H1 (cell line): ENCODE data around the gene TBC1D16. TPM values are rescaled to one million over a fixed set of nuclear protein-coding genes. Genes with fewer than 3 reads are reported as not detected.

Source experiments
- CEBPB ChIP-seq: IDR thresholded peaks from 2 replicates; pipeline ENCODE4 v1.6.1; 2012; ENCODE audit warnings: low read depth, low read length
- CHD1 ChIP-seq: IDR thresholded peaks from 2 replicates; pipeline ENCODE4 v1.6.1; 2012; ENCODE audit warnings: low read depth, low read length, improper control_type of control experiment
- E2F6 ChIP-seq: IDR thresholded peaks from 2 replicates; pipeline ENCODE4 v1.6.1; 2012; ENCODE audit warnings: inconsistent platforms
- HDAC2 ChIP-seq, 2 experiments: fragments of 300-600 bp in 1 of 2; sonication (generic) in 1 of 2; IDR thresholded peaks; 2 replicates each; pipeline ENCODE4 v1.6.1; 2011 to 2012; ENCODE audit warnings: low read depth in 2 of 2, low read length in 2 of 2, mild to moderate bottlenecking in 2 of 2, moderate library complexity in 2 of 2, borderline replicate concordance in 1 of 2, inconsistent platforms in 1 of 2
- JUND ChIP-seq: IDR thresholded peaks from 2 replicates; pipeline ENCODE4 v1.6.1; 2011; ENCODE audit warnings: mild to moderate bottlenecking, improper control_type of control experiment, low read length
- RAD21 ChIP-seq, 2 experiments: IDR thresholded peaks in 1 of 2; conservative IDR thresholded peaks in 1 of 2; 2 replicates each; pipeline ENCODE4 v1.6.1; 2011; ENCODE audit warnings: low read depth in 2 of 2, low read length in 2 of 2, improper control_type of control experiment in 1 of 2, inconsistent platforms in 1 of 2, mild to moderate bottlenecking in 1 of 2, moderate library complexity in 1 of 2
- SIRT6 ChIP-seq: IDR thresholded peaks from one replicate; pipeline ENCODE4 v1.7.1; 2012; ENCODE audit warnings: low read length, inconsistent platforms
- polyA plus RNA-seq, 7 experiments: library from polyadenylated mRNA; depleted of rRNA in 3 of 7; stranded (reverse) in 5 of 7; unstranded in 2 of 7; fragments of >200 nt in 5 of 7; fragments of 200-250 nt in 2 of 7; gene quantifications; 1 replicate in 5 of 7; 2 replicates in 1 of 7; 4 replicates in 1 of 7; pipeline versions ENCODE4 v1.2.1 to v1.2.3, GENCODE V29; 2011 to 2013; ENCODE audit warnings: missing spikeins in 2 of 7, mixed read lengths in 2 of 7
- total RNA-seq: library from RNA; stranded (reverse); fragmentation: NEBNext Ultra II Directional; extraction: Animal tissue kit (Norgen Biotek cat#: 25700); gene quantifications from 2 replicates; pipeline ENCODE4 v1.2.1, GENCODE V29; 2021
- TF ChIP-seq, protein P1 (sequence below): fragments of 300-600 bp; sonication (generic); IDR thresholded peaks from 2 replicates; pipeline ENCODE4 v1.7.1; 2012; ENCODE audit warnings: low read length, moderate library complexity, mild to moderate bottlenecking, inconsistent platforms; ENCODE audit not compliant: insufficient replicate concordance

TBC1D16 gene
- total and polyA plus RNA-seq, 2 of the 8 experiments (the other 6 are each of a cell fraction or from before 2014, with no cell fraction given): 21.1 to 109 TPM

DNA sequence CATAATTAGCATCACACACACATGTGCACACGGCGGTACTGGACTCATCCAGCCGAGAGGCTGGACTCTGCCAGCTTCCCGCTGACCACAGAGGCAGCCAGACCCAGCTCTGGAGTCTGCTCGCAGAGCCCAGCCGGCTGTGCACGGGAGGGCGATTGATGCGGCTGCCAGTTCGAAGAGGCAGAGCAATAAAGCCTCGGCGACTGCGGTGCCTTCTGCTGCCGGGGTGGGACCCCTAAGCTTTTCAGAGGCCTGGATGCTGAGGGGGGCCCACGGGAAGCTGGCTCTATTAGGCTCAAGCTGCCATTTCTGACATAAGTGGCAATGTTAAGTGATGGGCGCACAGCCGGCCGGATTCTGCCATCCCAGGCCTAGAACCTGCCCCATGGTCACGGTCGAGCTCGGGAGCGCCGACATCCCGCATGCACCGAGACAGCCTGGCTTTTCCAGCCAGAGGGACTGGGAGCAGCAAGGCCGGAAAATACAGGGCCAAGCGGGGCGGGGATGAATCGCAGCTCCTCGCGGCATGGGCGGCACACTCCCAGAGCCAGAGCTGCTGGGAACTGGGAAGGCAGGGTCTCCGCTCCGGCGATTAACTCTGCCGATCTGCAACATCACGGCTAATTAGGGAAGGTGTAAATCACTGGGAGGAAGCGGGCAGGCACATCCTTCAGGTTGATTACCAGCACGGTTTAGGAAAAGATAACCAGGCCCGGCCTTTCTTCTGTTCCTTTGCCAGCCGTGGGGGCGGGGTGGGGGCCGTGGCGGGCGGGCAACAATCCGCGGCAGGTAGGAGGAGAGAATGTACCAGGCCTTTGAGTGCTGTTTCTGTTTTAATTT lies 57.7 kb downstream of the TBC1D16 start (continued):
- TF ChIP-seq, protein P1, sequence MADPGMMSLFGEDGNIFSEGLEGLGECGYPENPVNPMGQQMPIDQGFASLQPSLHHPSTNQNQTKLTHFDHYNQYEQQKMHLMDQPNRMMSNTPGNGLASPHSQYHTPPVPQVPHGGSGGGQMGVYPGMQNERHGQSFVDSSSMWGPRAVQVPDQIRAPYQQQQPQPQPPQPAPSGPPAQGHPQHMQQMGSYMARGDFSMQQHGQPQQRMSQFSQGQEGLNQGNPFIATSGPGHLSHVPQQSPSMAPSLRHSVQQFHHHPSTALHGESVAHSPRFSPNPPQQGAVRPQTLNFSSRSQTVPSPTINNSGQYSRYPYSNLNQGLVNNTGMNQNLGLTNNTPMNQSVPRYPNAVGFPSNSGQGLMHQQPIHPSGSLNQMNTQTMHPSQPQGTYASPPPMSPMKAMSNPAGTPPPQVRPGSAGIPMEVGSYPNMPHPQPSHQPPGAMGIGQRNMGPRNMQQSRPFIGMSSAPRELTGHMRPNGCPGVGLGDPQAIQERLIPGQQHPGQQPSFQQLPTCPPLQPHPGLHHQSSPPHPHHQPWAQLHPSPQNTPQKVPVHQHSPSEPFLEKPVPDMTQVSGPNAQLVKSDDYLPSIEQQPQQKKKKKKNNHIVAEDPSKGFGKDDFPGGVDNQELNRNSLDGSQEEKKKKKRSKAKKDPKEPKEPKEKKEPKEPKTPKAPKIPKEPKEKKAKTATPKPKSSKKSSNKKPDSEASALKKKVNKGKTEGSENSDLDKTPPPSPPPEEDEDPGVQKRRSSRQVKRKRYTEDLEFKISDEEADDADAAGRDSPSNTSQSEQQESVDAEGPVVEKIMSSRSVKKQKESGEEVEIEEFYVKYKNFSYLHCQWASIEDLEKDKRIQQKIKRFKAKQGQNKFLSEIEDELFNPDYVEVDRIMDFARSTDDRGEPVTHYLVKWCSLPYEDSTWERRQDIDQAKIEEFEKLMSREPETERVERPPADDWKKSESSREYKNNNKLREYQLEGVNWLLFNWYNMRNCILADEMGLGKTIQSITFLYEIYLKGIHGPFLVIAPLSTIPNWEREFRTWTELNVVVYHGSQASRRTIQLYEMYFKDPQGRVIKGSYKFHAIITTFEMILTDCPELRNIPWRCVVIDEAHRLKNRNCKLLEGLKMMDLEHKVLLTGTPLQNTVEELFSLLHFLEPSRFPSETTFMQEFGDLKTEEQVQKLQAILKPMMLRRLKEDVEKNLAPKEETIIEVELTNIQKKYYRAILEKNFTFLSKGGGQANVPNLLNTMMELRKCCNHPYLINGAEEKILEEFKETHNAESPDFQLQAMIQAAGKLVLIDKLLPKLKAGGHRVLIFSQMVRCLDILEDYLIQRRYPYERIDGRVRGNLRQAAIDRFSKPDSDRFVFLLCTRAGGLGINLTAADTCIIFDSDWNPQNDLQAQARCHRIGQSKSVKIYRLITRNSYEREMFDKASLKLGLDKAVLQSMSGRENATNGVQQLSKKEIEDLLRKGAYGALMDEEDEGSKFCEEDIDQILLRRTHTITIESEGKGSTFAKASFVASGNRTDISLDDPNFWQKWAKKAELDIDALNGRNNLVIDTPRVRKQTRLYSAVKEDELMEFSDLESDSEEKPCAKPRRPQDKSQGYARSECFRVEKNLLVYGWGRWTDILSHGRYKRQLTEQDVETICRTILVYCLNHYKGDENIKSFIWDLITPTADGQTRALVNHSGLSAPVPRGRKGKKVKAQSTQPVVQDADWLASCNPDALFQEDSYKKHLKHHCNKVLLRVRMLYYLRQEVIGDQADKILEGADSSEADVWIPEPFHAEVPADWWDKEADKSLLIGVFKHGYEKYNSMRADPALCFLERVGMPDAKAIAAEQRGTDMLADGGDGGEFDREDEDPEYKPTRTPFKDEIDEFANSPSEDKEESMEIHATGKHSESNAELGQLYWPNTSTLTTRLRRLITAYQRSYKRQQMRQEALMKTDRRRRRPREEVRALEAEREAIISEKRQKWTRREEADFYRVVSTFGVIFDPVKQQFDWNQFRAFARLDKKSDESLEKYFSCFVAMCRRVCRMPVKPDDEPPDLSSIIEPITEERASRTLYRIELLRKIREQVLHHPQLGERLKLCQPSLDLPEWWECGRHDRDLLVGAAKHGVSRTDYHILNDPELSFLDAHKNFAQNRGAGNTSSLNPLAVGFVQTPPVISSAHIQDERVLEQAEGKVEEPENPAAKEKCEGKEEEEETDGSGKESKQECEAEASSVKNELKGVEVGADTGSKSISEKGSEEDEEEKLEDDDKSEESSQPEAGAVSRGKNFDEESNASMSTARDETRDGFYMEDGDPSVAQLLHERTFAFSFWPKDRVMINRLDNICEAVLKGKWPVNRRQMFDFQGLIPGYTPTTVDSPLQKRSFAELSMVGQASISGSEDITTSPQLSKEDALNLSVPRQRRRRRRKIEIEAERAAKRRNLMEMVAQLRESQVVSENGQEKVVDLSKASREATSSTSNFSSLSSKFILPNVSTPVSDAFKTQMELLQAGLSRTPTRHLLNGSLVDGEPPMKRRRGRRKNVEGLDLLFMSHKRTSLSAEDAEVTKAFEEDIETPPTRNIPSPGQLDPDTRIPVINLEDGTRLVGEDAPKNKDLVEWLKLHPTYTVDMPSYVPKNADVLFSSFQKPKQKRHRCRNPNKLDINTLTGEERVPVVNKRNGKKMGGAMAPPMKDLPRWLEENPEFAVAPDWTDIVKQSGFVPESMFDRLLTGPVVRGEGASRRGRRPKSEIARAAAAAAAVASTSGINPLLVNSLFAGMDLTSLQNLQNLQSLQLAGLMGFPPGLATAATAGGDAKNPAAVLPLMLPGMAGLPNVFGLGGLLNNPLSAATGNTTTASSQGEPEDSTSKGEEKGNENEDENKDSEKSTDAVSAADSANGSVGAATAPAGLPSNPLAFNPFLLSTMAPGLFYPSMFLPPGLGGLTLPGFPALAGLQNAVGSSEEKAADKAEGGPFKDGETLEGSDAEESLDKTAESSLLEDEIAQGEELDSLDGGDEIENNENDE: no peak
- TF ChIP-seq CHD1 (no peak), HDAC2 (IDR thresholded peaks at IDR 0.05; ENCODE audit: borderline replicate concordance in 1 of 2, low read depth in 2 of 2, low read length in 2 of 2) (no peak), JUND (no peak), SIRT6 (no peak), E2F6 (no peak), CEBPB (no peak), RAD21 (IDR thresholded peaks at IDR 0.05 in 1 of 2, conservative IDR thresholded peaks at IDR 0.05 in 1 of 2; ENCODE audit: low read depth in 2 of 2, low read length in 2 of 2) (no peak)
